GM19467 (cell line): Measurements from ENCODE around the gene PCP2.

Experiments
- ATAC-seq: cut with Tn5 transposase; IDR thresholded peaks from one replicate; pipeline ENCODE4 v1.9.1; 2021; ENCODE audit warnings: mild to moderate bottlenecking, moderate library complexity; ENCODE audit not compliant: unreplicated experiment

Gene PCP2

DNA sequence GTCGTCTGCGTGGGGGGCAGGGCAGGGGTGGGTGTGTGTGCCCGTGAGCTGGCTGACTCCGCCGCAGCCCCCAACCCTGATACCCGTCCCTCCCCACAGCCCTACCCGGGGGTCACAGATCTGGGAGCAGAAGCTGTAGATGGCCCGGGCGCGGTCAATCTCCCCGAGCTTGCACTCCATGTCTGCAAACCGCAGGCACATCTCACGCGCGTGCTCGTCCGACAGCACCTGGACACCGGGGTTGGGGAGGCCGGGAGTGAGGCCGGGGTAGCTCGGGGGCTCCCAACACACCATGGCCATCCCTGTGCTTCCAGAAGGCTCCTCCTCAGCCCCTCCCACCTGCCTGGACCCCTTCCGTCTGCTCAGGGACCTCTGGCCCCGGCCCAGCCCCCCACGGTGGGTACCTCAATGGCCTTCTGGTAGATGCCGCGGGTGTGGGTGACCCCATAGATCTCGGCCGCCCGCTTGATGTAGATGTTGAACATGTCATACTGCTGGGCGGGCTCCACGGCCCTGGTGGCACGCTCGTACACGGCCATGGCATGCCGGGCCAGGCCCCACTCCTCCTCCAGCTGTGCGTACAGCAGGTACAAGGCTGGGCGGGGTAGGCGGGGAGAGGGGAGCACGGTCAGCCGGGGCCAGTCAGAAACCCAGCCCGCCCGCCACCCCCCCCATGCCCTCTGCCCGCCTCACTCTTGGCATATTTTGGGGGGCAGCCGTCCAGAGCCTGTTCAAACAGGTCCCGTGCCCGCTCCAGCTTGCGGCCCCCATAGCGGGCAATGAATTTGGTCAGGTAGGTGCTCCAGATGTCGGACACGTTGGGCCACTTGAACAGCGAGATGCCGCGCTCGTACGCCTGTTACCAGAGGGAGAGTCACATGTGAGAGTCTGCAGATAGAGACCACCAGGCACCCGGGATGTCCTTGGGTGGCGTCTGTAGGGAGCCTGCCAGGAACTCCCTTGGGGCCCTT, 12.8 kb downstream of the PCP2 start:
- no peak for ATAC-seq

DNA sequence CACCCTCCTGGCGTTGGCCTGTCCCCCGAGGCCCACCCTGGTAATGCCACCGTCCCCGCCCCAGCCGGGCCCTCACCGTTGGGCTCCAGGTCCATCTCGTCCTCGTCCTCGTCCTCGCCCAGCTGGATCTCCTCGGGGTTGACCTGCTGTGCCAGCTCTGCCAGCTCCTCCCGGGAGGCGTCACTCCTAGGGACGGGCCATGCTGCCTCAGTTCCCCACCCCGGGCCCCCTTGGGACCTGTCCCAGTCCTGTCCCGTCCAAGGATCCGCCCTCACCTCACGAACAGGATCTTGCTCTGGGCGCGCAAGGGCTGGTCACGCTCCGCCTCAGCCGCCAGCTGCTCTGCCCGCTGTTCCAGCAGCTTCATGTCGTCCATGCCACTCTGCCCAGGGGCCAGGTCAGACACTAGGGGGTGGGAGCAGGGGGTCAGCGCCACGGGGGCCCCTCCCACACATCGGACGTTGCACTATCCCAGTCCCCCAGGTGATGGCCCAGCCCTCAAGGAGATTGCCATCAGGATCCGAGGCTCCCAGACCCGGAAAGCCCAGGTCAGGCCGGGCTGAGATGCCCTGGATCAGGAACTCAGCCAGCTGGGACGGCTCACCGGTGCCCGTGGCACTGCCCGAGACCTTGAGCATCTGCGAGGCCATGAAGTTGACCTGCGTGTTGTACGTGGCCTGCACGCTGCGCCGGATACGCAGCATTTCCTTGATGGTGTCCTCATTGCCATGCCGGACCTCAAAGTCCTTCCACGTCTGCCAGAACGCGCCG, 13.7 kb downstream of the PCP2 start:
- no peak for ATAC-seq

DNA sequence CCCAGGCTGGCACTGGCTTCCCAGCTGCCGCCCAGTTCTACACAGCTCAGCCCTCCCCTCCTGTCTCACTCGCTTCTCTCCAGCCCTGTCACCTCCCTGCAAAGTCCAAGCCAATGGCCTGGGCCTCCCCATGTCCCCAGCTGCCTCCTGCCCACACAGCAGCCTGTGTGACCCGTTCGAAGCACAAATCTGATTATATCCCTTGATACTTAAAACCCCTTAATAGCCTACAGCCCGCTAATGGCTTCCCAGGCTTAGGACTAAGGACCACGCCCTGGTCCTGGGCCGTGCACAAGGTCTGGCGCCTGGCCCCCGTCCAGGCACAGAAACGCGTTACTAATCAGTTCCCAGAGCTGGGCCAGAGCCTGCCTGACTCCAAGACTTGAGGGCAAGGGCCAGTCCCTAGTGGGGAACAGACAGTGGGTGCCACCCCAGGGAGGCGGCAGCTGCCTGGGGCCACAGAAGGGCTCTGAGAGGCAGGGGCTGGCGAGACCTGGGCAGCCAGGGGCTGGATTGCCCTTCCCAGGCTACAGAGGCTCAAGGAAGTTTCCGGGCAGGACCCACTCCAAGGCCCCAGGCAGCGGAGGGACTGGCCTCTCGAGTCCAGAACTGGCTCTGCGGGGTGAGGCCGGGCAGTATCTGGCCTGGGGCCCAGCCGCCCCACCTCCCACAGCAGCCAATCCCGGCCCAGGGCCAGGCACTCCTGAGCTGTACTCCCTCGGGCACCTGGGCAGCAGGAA, 14.6 kb downstream of the PCP2 start:
- no peak for ATAC-seq

DNA sequence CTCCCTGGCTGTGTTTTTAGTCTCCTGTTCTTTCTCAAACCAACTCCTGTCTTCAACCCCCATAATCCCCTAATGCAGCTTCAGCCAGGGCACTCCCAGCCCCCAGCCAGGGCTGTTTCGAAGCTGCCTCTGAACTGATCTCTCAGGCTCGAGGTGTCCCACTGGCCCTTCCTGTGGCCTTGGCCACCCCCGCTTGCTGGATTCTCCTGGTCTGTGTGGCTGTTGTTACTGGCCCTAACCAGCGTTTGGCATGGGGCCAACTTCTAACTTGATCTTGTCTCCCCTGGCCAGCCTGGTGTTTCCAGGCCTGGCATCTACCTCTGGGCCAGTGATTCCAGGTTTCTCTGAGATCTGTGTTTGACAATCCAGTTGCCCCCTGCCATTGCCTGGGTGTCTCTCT, 15.2 kb downstream of the PCP2 start:
- no peak for ATAC-seq

DNA sequence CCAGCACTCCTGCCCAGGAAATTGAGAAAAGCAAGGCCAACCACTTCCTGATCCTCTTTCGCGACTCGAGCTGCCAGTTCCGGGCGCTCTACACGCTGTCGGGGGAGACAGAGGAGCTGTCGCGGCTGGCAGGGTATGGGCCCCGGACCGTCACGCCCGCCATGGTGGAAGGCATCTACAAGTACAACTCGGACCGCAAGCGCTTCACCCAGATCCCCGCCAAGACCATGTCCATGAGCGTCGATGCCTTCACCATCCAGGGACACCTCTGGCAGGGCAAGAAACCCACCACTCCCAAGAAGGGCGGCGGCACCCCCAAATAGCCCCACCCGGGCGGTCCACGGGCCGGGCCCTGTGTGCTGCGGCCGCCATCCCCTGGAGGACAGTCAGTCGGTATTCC, 15.8 kb downstream of the PCP2 start:
- ATAC-seq: no peak

DNA sequence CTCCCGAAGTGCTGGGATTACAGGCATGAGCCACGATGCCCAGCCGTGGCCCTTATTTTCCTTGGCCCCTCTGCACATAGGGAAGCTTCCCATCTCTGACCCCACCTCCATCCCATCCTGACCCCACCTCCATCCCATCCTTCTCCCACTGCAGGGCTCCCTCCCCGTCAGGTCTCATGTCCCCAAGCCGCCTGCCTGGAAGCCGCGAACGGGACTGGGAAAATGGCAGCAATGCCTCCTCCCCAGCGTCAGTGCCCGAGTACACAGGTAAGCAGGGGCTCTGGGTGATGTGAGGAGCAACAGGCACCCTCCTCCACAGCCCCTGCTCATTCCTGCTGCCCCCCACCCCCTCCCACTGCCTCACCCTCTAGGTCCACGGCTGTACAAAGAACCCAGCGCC, 16.3 kb downstream of the PCP2 start:
- ATAC-seq: no peak

DNA sequence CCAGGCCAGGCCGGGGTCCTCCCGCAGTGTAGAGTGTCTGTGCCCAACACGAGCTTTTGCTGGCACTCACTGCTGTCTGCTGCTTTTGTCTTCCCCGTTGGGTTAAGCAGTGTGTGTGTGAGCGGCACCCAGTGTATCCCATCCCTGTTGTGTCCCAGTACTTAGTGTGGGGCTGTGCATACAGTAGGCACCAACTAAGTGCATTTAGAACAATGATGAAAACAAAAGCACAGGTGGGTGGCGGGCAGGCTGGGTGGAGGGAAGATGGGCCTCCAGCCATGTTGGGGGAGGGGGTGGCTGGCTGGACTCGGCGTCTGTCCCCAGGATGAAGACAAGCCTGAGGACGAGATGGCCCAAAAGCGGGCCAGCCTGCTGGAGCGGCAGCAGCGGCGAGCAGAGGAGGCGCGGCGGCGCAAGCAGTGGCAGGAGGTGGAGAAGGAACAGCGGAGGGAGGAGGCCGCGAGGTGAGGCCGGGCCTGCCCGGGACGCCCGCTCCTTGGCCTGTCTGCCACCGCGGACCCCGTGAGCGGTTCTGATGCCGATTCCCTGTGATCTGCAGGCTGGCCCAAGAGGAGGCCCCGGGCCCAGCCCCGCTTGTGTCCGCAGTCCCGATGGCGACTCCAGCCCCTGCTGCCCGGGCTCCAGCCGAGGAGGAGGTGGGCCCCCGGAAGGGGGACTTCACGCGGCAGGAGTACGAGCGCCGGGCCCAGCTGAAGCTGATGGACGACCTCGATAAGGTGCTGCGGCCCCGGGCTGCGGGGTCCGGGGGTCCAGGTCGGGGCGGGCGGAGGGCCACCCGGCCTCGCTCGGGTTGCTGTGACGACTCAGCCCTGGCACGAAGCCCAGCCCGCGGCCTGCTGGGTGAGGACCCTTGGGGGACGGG, 18.4 kb downstream of the PCP2 start:
- no peak for ATAC-seq

DNA sequence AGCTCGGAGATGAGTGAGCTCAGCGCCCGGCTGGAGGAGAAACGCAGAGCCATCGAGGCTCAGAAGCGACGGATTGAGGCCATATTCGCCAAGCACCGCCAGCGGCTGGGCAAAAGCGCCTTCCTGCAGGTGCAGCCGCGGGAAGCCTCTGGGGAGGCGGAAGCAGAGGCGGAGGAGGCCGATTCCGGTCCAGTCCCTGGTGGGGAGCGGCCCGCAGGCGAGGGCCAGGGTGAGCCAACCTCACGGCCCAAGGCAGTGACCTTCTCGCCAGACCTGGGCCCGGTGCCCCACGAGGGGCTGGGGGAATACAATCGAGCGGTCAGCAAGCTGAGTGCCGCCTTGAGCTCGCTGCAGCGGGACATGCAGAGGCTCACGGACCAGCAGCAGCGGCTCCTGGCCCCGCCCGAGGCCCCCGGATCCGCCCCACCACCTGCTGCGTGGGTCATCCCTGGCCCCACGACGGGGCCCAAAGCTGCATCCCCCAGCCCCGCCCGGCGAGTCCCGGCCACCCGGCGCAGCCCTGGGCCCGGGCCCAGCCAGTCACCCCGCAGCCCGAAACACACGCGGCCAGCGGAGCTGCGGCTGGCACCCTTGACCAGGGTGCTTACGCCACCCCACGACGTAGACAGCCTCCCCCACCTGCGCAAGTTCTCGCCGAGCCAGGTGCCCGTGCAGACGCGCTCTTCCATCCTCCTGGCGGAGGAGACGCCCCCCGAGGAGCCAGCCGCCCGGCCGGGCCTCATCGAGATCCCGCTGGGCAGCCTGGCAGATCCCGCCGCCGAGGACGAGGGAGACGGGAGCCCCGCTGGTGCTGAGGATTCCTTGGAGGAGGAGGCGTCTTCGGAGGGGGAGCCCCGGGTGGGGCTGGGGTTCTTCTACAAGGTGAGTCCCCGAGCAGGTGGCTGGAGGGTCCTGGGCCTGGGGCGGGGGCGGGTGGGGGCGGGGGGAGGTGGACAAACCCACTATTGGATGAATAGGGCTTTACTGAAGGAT, 20.9 kb downstream of the PCP2 start:
- no peak for ATAC-seq

DNA sequence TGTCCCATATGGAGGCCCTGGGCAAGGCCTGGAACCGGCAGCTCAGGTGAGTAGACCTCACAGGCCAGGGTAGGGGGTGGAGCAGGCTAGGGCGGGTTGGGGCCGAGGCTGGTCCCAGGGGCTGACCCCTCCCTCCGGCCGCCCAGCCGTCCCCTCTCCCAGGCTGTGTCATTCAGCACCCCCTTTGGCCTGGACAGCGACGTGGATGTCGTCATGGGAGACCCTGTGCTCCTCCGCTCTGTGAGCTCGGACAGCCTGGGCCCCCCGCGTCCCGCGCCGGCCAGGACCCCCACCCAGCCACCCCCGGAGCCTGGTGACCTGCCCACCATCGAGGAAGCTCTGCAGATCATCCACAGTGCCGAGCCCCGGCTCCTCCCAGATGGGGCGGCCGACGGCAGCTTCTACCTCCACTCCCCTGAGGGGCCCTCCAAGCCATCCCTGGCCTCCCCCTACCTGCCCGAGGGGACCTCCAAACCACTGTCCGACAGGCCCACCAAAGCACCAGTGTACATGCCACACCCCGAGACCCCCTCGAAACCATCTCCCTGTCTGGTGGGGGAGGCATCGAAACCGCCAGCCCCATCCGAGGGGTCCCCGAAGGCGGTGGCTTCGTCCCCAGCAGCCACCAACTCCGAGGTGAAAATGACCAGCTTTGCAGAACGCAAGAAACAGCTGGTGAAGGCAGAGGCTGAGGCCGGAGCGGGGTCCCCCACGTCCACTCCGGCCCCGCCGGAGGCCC, 21.8 kb downstream of the PCP2 start:
- no peak for ATAC-seq

DNA sequence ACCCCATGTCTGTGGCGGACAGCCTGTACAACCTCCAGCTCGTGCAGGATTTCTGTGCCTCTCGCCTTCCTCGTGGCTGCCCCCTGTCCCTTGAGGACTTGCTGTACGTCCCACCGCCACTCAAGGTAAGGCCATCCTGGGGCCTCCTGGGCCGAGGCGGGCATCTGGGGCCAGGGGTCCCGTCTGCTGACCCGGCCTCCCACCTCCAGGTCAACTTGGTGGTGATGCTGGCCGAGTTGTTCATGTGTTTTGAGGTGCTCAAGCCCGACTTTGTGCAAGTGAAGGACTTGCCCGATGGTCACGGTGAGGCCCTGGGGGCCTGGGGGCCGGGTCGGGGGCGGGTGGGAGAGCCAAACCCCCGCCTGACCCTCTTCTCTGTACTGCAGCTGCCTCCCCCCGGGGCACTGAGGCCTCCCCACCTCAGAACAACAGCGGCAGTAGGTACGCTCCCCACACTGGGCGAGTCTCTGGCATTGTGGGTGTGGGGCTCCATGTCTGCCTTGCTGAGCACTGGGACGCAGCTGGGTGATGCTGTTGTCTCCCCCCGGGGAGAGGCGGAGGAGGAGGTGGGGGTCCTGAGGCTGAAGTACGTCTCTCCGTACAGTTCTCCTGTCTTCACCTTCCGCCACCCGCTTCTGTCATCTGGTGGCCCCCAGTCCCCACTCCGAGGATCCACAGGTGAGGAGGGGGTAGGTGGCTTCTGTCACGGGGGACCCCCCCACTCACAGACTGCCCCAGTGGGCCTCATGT, 22.9 kb downstream of the PCP2 start:
- ATAC-seq: no peak

DNA sequence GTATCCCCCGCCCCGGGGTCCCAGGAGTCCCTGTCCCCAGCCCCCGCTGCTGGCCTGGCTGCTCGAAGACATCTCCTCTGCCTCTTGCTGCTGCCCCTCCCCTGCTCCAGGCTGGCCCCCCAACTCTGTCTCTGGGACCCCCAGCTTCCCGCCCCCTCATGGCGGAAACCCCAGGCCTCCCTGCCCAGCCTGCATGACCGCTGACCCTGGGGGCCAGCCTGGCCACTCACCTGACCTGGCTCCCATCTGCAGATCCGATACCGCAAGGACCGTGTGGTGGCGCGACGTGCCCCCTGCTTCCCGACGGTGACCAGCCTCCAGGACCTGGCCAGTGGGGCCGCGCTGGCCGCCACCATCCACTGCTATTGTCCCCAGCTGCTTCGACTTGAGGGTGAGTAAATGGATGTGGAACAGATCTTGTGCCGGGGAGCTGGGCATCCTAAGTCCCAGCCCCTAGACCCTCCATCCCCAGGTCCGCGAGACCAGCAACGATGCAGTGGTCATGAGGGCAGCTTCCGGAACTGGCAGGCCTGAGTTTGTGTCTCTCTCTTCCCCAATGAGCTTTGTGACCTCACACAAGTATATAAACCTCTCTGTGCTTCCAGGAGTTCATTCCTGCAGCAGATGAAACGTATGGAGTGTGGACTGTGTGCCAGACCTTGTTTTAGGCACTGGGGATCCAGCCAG, 25.5 kb downstream of the PCP2 start:
- ATAC-seq: no peak

DNA sequence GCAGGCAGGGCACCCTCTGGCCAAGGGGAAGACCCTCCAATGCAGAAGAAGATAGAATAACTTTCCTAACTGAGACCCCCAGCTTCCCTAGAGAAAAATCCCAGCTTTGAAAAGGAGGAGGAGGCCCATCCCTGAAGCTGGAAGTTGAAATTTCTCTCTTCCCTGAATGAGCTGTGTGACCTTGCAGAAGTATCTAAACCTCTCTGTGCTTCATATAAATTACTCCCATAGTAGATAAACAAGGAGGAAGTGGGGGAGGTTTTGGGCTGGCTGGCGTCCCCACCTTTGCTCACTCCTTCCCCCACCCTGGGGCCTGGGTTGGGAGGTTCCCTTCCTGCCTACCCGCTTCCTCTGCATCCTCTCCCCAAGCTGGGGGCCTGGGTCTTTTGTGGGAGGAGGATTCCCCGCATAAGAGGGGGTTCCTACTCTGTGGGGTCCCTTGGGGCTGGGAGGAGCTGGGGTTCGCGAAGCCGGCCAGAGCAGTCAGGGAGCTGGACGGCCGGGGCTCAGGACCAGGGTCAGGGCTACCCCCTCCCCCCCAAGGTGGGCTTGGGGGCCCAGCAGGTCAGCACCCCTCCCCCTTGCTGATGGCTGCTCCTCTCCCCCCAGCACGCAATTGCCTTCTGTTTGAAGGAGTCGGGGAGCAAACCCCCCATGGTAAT, 26.2 kb downstream of the PCP2 start:
- ATAC-seq: no peak

DNA sequence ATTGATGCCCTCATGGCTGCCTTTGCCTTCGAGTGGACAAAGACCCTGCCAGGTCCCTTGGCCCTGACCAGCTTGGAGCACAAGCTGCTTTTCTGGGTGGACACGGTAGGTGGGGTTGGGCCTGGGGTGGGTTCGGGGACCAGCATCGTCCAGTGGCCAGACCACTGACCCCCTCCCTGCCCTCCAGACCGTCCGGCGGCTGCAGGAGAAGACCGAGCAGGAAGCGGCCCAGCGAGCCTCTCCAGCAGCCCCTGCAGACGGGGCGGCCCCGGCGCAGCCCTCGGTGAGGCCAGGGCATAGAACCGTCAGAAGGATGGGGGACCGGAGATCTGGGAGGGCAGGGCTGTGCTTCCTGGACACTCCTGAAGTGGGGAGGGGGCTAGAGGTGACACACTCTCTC, 27.2 kb downstream of the PCP2 start:
- ATAC-seq: no peak

DNA sequence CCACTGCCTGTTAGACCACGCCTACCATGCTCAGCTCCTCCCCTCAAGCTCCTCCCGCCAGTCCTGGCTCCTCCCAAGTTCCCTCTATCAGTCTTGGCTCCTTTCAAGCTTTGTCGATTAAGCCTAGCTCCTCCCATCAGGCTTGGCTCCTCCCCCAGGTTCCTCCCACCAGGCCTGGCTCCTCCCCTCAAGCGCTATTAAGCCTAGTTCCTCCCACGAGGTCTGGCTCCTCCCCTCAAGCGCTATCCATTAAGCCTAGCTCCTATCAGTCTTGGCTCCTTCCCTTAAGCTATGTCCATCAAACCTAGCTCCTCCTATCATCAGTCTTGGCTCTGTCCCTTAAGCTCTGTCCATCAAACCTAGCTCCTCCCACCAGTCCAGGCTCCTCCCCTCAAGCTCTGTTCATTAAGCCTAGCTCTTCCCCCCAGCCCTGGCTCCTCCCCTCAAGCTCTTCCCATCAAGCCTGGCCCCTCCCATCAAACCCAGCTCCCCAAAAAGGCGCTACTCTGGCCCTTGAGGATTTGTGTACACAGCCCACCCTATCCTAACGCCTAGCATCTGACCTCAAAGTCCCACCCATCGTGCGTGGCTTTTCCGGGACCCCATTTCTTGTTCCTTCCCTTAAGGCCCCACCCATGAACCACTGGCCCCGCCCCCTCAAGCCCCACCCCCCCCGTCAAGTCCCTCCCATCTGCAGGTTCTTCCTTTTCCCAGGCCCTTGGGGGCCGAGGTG, 27.9 kb downstream of the PCP2 start:
- no peak for ATAC-seq

DNA sequence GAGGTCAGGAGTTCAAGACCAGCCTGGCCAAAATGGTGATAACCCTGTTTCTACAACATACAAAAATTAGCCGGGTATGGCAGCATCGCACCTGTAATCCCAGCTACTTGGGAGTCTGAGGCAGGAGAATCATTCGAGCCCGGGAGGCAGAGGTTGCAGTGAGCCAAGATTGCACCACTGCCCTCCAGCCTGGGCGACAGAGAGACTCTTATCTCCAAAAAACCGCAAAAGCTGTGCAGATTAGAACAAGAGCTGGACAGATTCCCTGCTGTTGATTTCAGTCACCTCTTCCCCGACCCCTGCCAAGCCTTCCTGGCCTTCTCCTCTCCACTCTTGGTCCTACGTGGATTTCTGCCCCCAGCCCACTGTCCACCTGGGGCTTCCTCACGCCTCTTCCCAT, 29.6 kb downstream of the PCP2 start:
- ATAC-seq: no peak

DNA sequence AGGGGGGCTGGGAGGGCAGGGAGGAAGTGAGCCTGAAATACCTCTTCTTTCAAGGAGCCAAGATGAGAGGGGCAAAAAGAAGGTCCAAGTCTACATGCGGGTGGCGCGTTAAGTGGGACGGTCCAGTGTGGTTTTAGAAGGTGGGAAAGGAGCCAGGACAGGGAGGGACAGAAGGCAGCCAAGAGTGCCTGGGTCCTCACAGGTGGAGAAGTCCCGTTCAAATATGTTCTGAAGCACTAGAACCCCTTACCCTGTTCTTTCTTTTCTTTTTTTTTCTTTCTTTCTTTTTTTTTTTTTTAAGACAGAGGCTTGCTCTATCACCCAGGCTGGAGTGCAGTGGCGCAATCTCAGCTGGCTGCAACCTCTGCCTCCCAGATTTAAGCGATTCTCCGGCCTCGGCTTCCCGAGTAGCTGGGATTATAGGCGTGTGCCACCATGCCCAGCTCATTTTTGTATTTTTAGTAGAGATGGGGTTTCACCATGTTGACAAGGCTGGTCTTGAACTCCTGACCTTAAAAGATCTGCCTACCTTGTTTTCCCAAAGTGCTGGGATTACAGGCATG, 30.5 kb downstream of the PCP2 start:
- no peak for ATAC-seq
